ACC112 (cell line): Measurements from ENCODE around the gene PYURF.

Experiments
- H2AFZ ChIP-seq: fragments of 200-600 bp; sonication (generic); one replicate; pipeline ENCODE4 v1.6.0; 2017; ENCODE audit warnings: antibody characterized with exemption, low read length; ENCODE audit not compliant: unreplicated experiment
- H3K27ac ChIP-seq: fragments of 200-600 bp; sonication (generic); 2 replicates; pipeline ENCODE4 v1.5.1; 2014; ENCODE audit warnings: low read depth, mild to moderate bottlenecking, antibody characterized with exemption, low read length, moderate library complexity
- H3K27me3 ChIP-seq: fragments of 200-600 bp; sonication (generic); 2 replicates; pipeline ENCODE4 v1.6.1; 2014; ENCODE audit warnings: mild to moderate bottlenecking, antibody characterized with exemption, low read length, moderate library complexity, mixed read lengths; ENCODE audit not compliant: insufficient read depth
- H3K36me3 ChIP-seq: fragments of 200-600 bp; sonication (generic); 2 replicates; pipeline ENCODE4 v1.6.1; 2016; ENCODE audit warnings: mild to moderate bottlenecking, antibody characterized with exemption, low read length, moderate library complexity, mixed read lengths; ENCODE audit not compliant: insufficient read depth
- H3K4me1 ChIP-seq: fragments of 200-600 bp; sonication (generic); one replicate; pipeline ENCODE4 v1.6.1; 2016; ENCODE audit warnings: low read length, mixed read lengths; ENCODE audit not compliant: insufficient read depth, unreplicated experiment, control insufficient read depth
- H3K4me3 ChIP-seq: fragments of 200-600 bp; sonication (generic); 2 replicates; pipeline ENCODE4 v1.5.1; 2014; ENCODE audit warnings: mild to moderate bottlenecking, low read depth, low read length
- H3K79me2 ChIP-seq: fragments of 200-600 bp; sonication (generic); one replicate; pipeline ENCODE4 v1.6.0; 2016; ENCODE audit warnings: low read length; ENCODE audit not compliant: control insufficient read depth, unreplicated experiment, insufficient read depth

PYURF gene

GRCh38 chr4:88531549-88531948 is 8.0 kb upstream of the PYURF start:
- no peaks in the 10 kb centered on the region for H3K36me3 ChIP-seq
- H3K4me3 ChIP-seq, result 0 out of 2 replicates have a peak overlapping the region, but pooled peaks have one; percentile 32
- H2AFZ ChIP-seq, result peak overlapping the region; percentile 44
- H3K79me2 ChIP-seq, result no peaks in the 10 kb centered on the region
- peaks cover 50% of the 10 kb centered on the region for H3K4me1 ChIP-seq
- H3K27ac ChIP-seq, result no peak overlapping the region
- no peaks in the 10 kb centered on the region for H3K27me3 ChIP-seq

GRCh38 chr4:88528861-88529260 is 5.3 kb upstream of the PYURF start:
- Histone ChIP-seq H3K36me3 (no peaks in the 10 kb centered on the region), H2AFZ (no peak overlapping the region), H3K79me2 (peaks cover 17% of the 10 kb centered on the region), H3K4me1 (peaks cover 53% of the 10 kb centered on the region), H3K27ac (no peak overlapping the region), H3K4me3 (no peak overlapping the region), H3K27me3 (no peaks in the 10 kb centered on the region)

- peaks cover 25% of the 10 kb centered on the region for H3K79me2 ChIP-seq
- H3K27ac ChIP-seq, result no peak overlapping the region
- H2AFZ ChIP-seq, result no peak overlapping the region
- no peaks in the 10 kb centered on the region for H3K27me3 ChIP-seq
- no peaks in the 10 kb centered on the region for H3K36me3 ChIP-seq
- H3K4me1 ChIP-seq, result peaks cover 42% of the 10 kb centered on the region
- no peak overlapping the region for H3K4me3 ChIP-seq
Measured at GRCh38 chr4:88527787-88528186, 4.2 kb upstream of the PYURF start.

GRCh38 chr4:88526221-88526815 is 2.7 kb upstream of the PYURF start:
- Histone ChIP-seq H3K4me3 (no peak overlapping the region), H3K4me1 (peaks cover 43% of the 10 kb centered on the region), H3K36me3 (peaks cover 5% of the 10 kb centered on the region; the same call in 1 of the 2 replicates), H3K79me2 (peaks cover 40% of the 10 kb centered on the region), H2AFZ (no peak overlapping the region), H3K27me3 (no peaks in the 10 kb centered on the region), H3K27ac (peak overlapping the region; percentile 22; the same call in 1 of the 2 replicates)

- Histone ChIP-seq H3K27me3 (no peaks in the 10 kb centered on the region), H3K79me2 (peaks cover 54% of the 10 kb centered on the region), H3K27ac (peak overlapping the region; percentile 85), H3K36me3 (peaks cover 19% of the 10 kb centered on the region; the same call in 1 of the 2 replicates), H3K4me3 (peak overlapping the region; percentile 96), H3K4me1 (peaks cover 46% of the 10 kb centered on the region), H2AFZ (peak overlapping the region; percentile 87)
Measured at GRCh38 chr4:88524171-88524570, 595 bp upstream of the PYURF start.

GRCh38 chr4:88522702-88523324 is 763 bp downstream of the PYURF start:
- Histone ChIP-seq H3K27ac (peak overlapping the region; percentile 58), H3K27me3 (no peaks in the 10 kb centered on the region), H3K4me3 (peak overlapping the region; percentile 96), H3K79me2 (peaks cover 54% of the 10 kb centered on the region), H2AFZ (peak overlapping the region; percentile 41), H3K36me3 (peaks cover 19% of the 10 kb centered on the region; the same call in 1 of the 2 replicates), H3K4me1 (peaks cover 39% of the 10 kb centered on the region)

- no peak overlapping the region for H3K4me3 ChIP-seq
- no peak overlapping the region for H3K27ac ChIP-seq
- H3K27me3 ChIP-seq, result no peaks in the 10 kb centered on the region
- peaks cover 19% of the 10 kb centered on the region; the same call in 1 of the 2 replicates for H3K36me3 ChIP-seq
- H3K79me2 ChIP-seq, result peaks cover 37% of the 10 kb centered on the region
- H3K4me1 ChIP-seq, result peaks cover 13% of the 10 kb centered on the region
- no peak overlapping the region for H2AFZ ChIP-seq
Measured at GRCh38 chr4:88518911-88519310, 4.7 kb downstream of the PYURF start.

GRCh38 chr4:88517825-88518224 is 5.8 kb downstream of the PYURF start:
- Histone ChIP-seq H3K4me3 (no peak overlapping the region), H3K27me3 (no peaks in the 10 kb centered on the region), H3K27ac (no peak overlapping the region), H2AFZ (no peak overlapping the region), H3K36me3 (peaks cover 19% of the 10 kb centered on the region; the same call in 1 of the 2 replicates), H3K79me2 (peaks cover 29% of the 10 kb centered on the region), H3K4me1 (peaks cover 13% of the 10 kb centered on the region)

GRCh38 chr4:88516746-88517145 is 6.8 kb downstream of the PYURF start:
- Histone ChIP-seq H3K4me1 (peaks cover 7% of the 10 kb centered on the region), H3K79me2 (peaks cover 18% of the 10 kb centered on the region), H3K36me3 (peaks cover 18% of the 10 kb centered on the region; the same call in 1 of the 2 replicates), H2AFZ (no peak overlapping the region), H3K27me3 (no peaks in the 10 kb centered on the region), H3K27ac (no peak overlapping the region), H3K4me3 (no peak overlapping the region)

GRCh38 chr4:88514557-88515511 is 8.7 kb downstream of the PYURF start:
- Histone ChIP-seq H3K27ac (no peak overlapping the region), H3K27me3 (no peaks in the 10 kb centered on the region), H3K4me1 (peaks cover 6% of the 10 kb centered on the region), H2AFZ (no peak overlapping the region), H3K36me3 (peaks cover under 1% of the 10 kb centered on the region; the same call in 1 of the 2 replicates), H3K79me2 (no peaks in the 10 kb centered on the region), H3K4me3 (no peak overlapping the region)
